ENCODE measurements around the gene SPRING1.
A peak's percentile ranks its signal among the peaks of the same experiment; 100 is the strongest.

SPRING1 gene

GRCh38 chr12:116707751-116708150 lies 30.1 kb downstream of the SPRING1 start:
- no peak for DNase-seq

GRCh38 chr12:116703214-116703795 lies 34.6 kb downstream of the SPRING1 start:
- peak; percentile 51 for DNase-seq

- no peak for DNase-seq
Observed at GRCh38 chr12:116701432-116701831, 36.4 kb downstream of the SPRING1 start.

GRCh38 chr12:116700066-116700465 lies 37.8 kb downstream of the SPRING1 start:
- no peak for DNase-seq

- DNase-seq = no peak
Observed at GRCh38 chr12:116698554-116699075, 39.3 kb downstream of the SPRING1 start.

- no peak for DNase-seq
Observed at GRCh38 chr12:116698116-116698515, 39.8 kb downstream of the SPRING1 start.

- no peak for DNase-seq
Observed at GRCh38 chr12:116697716-116698115, 40.2 kb downstream of the SPRING1 start.

- no peak for DNase-seq
Observed at GRCh38 chr12:116697305-116697704, 40.6 kb downstream of the SPRING1 start.

- no peak for DNase-seq
Observed at GRCh38 chr12:116695464-116695725, 42.5 kb downstream of the SPRING1 start.

- no peak for DNase-seq
Observed at GRCh38 chr12:116694653-116695463, 43.0 kb downstream of the SPRING1 start.

- no peak for DNase-seq
Observed at GRCh38 chr12:116693286-116694227, 44.3 kb downstream of the SPRING1 start.

GRCh38 chr12:116692605-116693004 lies 45.3 kb downstream of the SPRING1 start:
- no peak for DNase-seq

GRCh38 chr12:116691636-116692035 lies 46.2 kb downstream of the SPRING1 start:
- no peak for DNase-seq

- DNase-seq = no peak
Observed at GRCh38 chr12:116691205-116691604, 46.7 kb downstream of the SPRING1 start.

GRCh38 chr12:116689979-116690744 lies 47.7 kb downstream of the SPRING1 start:
- no peak for DNase-seq

GRCh38 chr12:116689521-116689920 lies 48.3 kb downstream of the SPRING1 start:
- DNase-seq = no peak

Measured in HCEC 1CT (cell line).